Progenitor cell of endocrine pancreas (in vitro differentiated cells): ENCODE data around the gene BMP3. TPM values are rescaled to one million over a fixed set of nuclear protein-coding genes. Genes with fewer than 3 reads are reported as not detected.
A peak's percentile ranks its signal among the peaks of the same experiment; 100 is the strongest.

Experiments
- DNase-seq: peaks from one replicate; pipeline ENCODE4 v3.0.0; 2021; ENCODE audit warnings: low spot score; ENCODE audit not compliant: unreplicated experiment
- H3K27ac Mint-ChIP-seq: 2 replicates; pipeline ENCODE4 v1.8.0; 2021; ENCODE audit warnings: mild to moderate bottlenecking, moderate library complexity, mixed read lengths
- H3K27me3 Mint-ChIP-seq: 2 replicates; pipeline ENCODE4 v1.8.0; 2021; ENCODE audit warnings: mixed read lengths
- H3K36me3 Mint-ChIP-seq: 2 replicates; pipeline ENCODE4 v1.8.0; 2022; ENCODE audit warnings: mixed read lengths; ENCODE audit not compliant: insufficient read depth
- H3K4me1 Mint-ChIP-seq: 2 replicates; pipeline ENCODE4 v1.8.0; 2021; ENCODE audit warnings: low read depth, mixed read lengths
- H3K4me3 Mint-ChIP-seq: 2 replicates; pipeline ENCODE4 v1.8.0; 2021; ENCODE audit warnings: low read depth, mild to moderate bottlenecking, moderate library complexity, mixed read lengths
- H3K9me3 Mint-ChIP-seq: 2 replicates; pipeline ENCODE4 v1.8.0; 2021; ENCODE audit warnings: low read depth, mixed read lengths
- total RNA-seq: library from RNA; stranded (reverse); gene quantifications from 2 replicates; pipeline ENCODE4 v1.2.1, GENCODE V29; 2021
- TF ChIP-seq, protein P1 (sequence below): fragments of 200-600 bp; sonication (generic); IDR thresholded peaks from one replicate; pipeline ENCODE4 v1.5.0; 2021; ENCODE audit warnings: antibody characterized with exemption, mild to moderate bottlenecking; ENCODE audit not compliant: unreplicated experiment

The BMP3 gene
- total RNA-seq, 1 donor from 2014 or later = 10.9 TPM

DNA sequence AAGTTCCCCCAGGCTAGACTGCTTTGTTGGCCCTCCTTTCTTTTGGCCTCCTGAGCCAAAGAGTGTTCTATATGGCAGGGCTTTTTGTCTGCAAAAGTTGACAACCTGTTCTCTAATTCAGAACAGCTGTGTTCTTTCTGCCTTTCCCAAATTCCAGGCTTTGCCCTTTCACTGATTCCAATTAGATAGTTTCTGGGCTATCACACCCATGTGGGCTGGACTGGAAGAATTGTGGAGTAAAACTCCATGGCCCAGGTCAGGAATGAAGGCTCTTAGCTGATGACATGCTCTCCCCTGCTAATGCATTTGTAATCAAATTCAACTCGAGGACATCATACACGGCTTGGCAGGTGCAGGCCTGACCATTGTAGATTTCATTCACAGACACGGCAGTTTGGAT is 19.4 kb downstream of the BMP3 start:
- no peak overlapping the region for H3K4me3 Mint-ChIP-seq
- peaks cover 1% of the 10 kb centered on the region for H3K4me1 Mint-ChIP-seq
- H3K9me3 Mint-ChIP-seq = no peaks in the 10 kb centered on the region
- peaks cover 37% of the 10 kb centered on the region for H3K27me3 Mint-ChIP-seq
- no peak for DNase-seq
- TF ChIP-seq, protein P1, sequence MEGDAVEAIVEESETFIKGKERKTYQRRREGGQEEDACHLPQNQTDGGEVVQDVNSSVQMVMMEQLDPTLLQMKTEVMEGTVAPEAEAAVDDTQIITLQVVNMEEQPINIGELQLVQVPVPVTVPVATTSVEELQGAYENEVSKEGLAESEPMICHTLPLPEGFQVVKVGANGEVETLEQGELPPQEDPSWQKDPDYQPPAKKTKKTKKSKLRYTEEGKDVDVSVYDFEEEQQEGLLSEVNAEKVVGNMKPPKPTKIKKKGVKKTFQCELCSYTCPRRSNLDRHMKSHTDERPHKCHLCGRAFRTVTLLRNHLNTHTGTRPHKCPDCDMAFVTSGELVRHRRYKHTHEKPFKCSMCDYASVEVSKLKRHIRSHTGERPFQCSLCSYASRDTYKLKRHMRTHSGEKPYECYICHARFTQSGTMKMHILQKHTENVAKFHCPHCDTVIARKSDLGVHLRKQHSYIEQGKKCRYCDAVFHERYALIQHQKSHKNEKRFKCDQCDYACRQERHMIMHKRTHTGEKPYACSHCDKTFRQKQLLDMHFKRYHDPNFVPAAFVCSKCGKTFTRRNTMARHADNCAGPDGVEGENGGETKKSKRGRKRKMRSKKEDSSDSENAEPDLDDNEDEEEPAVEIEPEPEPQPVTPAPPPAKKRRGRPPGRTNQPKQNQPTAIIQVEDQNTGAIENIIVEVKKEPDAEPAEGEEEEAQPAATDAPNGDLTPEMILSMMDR = no peak
- H3K36me3 Mint-ChIP-seq = no peaks in the 10 kb centered on the region
- H3K27ac Mint-ChIP-seq = no peak overlapping the region

GRCh38 chr4:81052119-81053068 is 21.9 kb downstream of the BMP3 start:
- peak; percentile 68 for DNase-seq
- Mint-ChIP-seq H3K27ac (peak overlapping the region; percentile 49), H3K4me3 (no peak overlapping the region), H3K36me3 (no peaks in the 10 kb centered on the region), H3K9me3 (no peaks in the 10 kb centered on the region), H3K27me3 (peaks cover 22% of the 10 kb centered on the region), H3K4me1 (peaks cover 1% of the 10 kb centered on the region)
- TF ChIP-seq, protein P1 = peak; percentile 92

- H3K27me3 Mint-ChIP-seq = peaks cover 6% of the 10 kb centered on the region
- TF ChIP-seq, protein P1 = no peak
- H3K4me3 Mint-ChIP-seq = no peak overlapping the region
- no peak overlapping the region for H3K27ac Mint-ChIP-seq
- H3K4me1 Mint-ChIP-seq = peaks cover 8% of the 10 kb centered on the region
- no peak for DNase-seq
- H3K9me3 Mint-ChIP-seq = no peaks in the 10 kb centered on the region
- no peaks in the 10 kb centered on the region for H3K36me3 Mint-ChIP-seq
Measured at GRCh38 chr4:81058621-81059020, 28.1 kb downstream of the BMP3 start.

DNA sequence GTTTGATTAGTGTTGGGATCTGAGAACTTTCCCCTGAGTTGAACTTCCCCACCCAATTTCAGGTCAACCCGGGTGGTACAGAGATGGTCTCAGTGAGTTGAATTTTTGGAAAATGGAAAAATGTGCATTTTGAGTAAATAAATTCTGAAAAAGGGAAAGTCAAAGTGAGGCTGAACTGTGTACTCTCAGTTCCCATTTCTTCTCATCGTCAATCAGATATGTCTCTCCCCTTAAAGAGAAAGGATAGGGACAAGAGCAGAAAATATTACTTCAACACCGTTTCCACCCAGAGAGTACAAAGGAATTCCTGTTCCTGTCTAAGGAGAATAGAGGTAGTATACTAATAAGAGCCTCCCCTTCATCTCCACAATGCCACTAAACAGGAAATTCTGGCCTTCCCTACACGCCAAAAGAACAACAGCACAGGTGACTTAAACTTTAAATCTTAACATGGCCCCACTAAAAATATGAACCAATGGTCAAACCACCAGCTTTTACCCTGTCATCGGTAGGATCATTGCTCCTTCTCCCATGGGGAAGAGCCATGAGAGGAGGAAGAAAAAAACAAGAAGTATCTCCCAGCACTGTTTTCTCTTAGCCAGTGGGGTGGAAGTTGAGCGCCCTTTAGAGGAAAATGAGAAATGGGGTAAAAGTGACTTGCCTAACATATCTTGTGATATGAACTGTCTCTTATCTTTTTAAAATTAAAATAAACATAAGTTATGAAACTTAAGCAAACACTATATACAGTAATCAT is 30.3 kb downstream of the BMP3 start:
- Mint-ChIP-seq H3K9me3 (no peaks in the 10 kb centered on the region), H3K27me3 (no peaks in the 10 kb centered on the region), H3K4me1 (peaks cover 10% of the 10 kb centered on the region), H3K4me3 (no peak overlapping the region), H3K27ac (no peak overlapping the region), H3K36me3 (no peaks in the 10 kb centered on the region)
- TF ChIP-seq, protein P1 = no peak
- DNase-seq = no peak

- no peaks in the 10 kb centered on the region for H3K27me3 Mint-ChIP-seq
- no peak overlapping the region for H3K27ac Mint-ChIP-seq
- TF ChIP-seq, protein P1 = no peak
- no peaks in the 10 kb centered on the region for H3K36me3 Mint-ChIP-seq
- no peak overlapping the region for H3K4me3 Mint-ChIP-seq
- DNase-seq = no peak
- H3K9me3 Mint-ChIP-seq = no peaks in the 10 kb centered on the region
- peaks cover 10% of the 10 kb centered on the region for H3K4me1 Mint-ChIP-seq
Measured at GRCh38 chr4:81061344-81061730, 30.8 kb downstream of the BMP3 start.
